ENCODE measurements around the gene PLEKHA7.

- no peak for TF ChIP-seq PAX5 (IDR thresholded peaks at IDR 0.05; ENCODE audit: insufficient read depth, low read length, severe bottlenecking)
- no peak for TF ChIP-seq POLR2A (IDR thresholded peaks at IDR 0.05; ENCODE audit: low read depth, low read length)
Measured at GRCh38 chr11:16807306-16807705, 206.9 kb downstream of the PLEKHA7 start.

Data from GM12891 (cell line).